Measurements from ENCODE around the gene KCNQ1OT1.

The KCNQ1OT1 gene

GRCh38 chr11:2667940-2668339 lies 31.9 kb downstream of the KCNQ1OT1 start:
- peaks cover 0 to 35% (median 19%) of the 10 kb centered on the region in 5 donors for H3K36me3 ChIP-seq (ENCODE audit: control insufficient read depth in 5 of 5, insufficient read depth in 5 of 5, low read length in 5 of 5)
- peaks cover 0 to 6% (median 0%) of the 10 kb centered on the region in 5 donors for H3K9me3 ChIP-seq (ENCODE audit: control insufficient read depth in 5 of 5, low read length in 5 of 5)
- no peaks in the 10 kb centered on the region for H3K27me3 ChIP-seq (ENCODE audit: control insufficient read depth in 5 of 5, insufficient read depth in 4 of 5, low read length in 5 of 5)
- no peak overlapping the region for H3K9ac ChIP-seq (ENCODE audit: low read length in 5 of 5)
- H3K4me1 ChIP-seq (ENCODE audit: control insufficient read depth in 5 of 5, insufficient read depth in 5 of 5, low read length in 5 of 5) = peaks cover 6 to 27% (median 18%) of the 10 kb centered on the region in 5 donors
- no peak overlapping the region for H3K27ac ChIP-seq (ENCODE audit: low read depth, low read length)
- H3K4me3 ChIP-seq (ENCODE audit: low read depth in 1 of 5, low read length in 5 of 5) = no peak overlapping the region

GRCh38 chr11:2666828-2667570 lies 32.8 kb downstream of the KCNQ1OT1 start:
- peaks cover 0 to 11% (median 2%) of the 10 kb centered on the region in 5 donors for H3K9me3 ChIP-seq (ENCODE audit: control insufficient read depth in 5 of 5, low read length in 5 of 5)
- peaks cover 0 to 34% (median 20%) of the 10 kb centered on the region in 5 donors for H3K36me3 ChIP-seq (ENCODE audit: control insufficient read depth in 5 of 5, insufficient read depth in 5 of 5, low read length in 5 of 5)
- H3K9ac ChIP-seq (ENCODE audit: low read length in 5 of 5) = no peak overlapping the region
- no peak overlapping the region for H3K27ac ChIP-seq (ENCODE audit: low read depth, low read length)
- no peak overlapping the region for H3K4me3 ChIP-seq (ENCODE audit: low read depth in 1 of 5, low read length in 5 of 5)
- peaks cover 6 to 27% (median 18%) of the 10 kb centered on the region in 5 donors for H3K4me1 ChIP-seq (ENCODE audit: control insufficient read depth in 5 of 5, insufficient read depth in 5 of 5, low read length in 5 of 5)
- no peaks in the 10 kb centered on the region for H3K27me3 ChIP-seq (ENCODE audit: control insufficient read depth in 5 of 5, insufficient read depth in 4 of 5, low read length in 5 of 5)

GRCh38 chr11:2666401-2666741 lies 33.4 kb downstream of the KCNQ1OT1 start:
- H3K27me3 ChIP-seq (ENCODE audit: control insufficient read depth in 5 of 5, insufficient read depth in 4 of 5, low read length in 5 of 5) = no peaks in the 10 kb centered on the region
- H3K36me3 ChIP-seq (ENCODE audit: control insufficient read depth in 5 of 5, insufficient read depth in 5 of 5, low read length in 5 of 5) = peaks cover 0 to 34% (median 22%) of the 10 kb centered on the region in 5 donors
- no peak overlapping the region for H3K27ac ChIP-seq (ENCODE audit: low read depth, low read length)
- no peak overlapping the region for H3K4me3 ChIP-seq (ENCODE audit: low read depth in 1 of 5, low read length in 5 of 5)
- H3K4me1 ChIP-seq (ENCODE audit: control insufficient read depth in 5 of 5, insufficient read depth in 5 of 5, low read length in 5 of 5) = peaks cover 6 to 27% (median 18%) of the 10 kb centered on the region in 5 donors
- H3K9ac ChIP-seq (ENCODE audit: low read length in 5 of 5) = no peak overlapping the region
- H3K9me3 ChIP-seq (ENCODE audit: control insufficient read depth in 5 of 5, low read length in 5 of 5) = peaks cover under 1 to 18% (median 7%) of the 10 kb centered on the region in 5 donors

GRCh38 chr11:2665526-2666400 lies 34.0 kb downstream of the KCNQ1OT1 start:
- Histone ChIP-seq H3K9me3 (ENCODE audit: control insufficient read depth in 5 of 5, low read length in 5 of 5) (peaks cover 3 to 24% (median 13%) of the 10 kb centered on the region in 5 donors), H3K27ac (ENCODE audit: low read depth, low read length) (no peak overlapping the region), H3K4me3 (ENCODE audit: low read depth in 1 of 5, low read length in 5 of 5) (no peak overlapping the region), H3K9ac (ENCODE audit: low read length in 5 of 5) (no peak overlapping the region), H3K36me3 (ENCODE audit: control insufficient read depth in 5 of 5, insufficient read depth in 5 of 5, low read length in 5 of 5) (peaks cover 0 to 34% (median 20%) of the 10 kb centered on the region in 5 donors), H3K4me1 (ENCODE audit: control insufficient read depth in 5 of 5, insufficient read depth in 5 of 5, low read length in 5 of 5) (peaks cover 6 to 25% (median 16%) of the 10 kb centered on the region in 5 donors), H3K27me3 (ENCODE audit: control insufficient read depth in 5 of 5, insufficient read depth in 4 of 5, low read length in 5 of 5) (no peaks in the 10 kb centered on the region)

- Histone ChIP-seq H3K9me3 (ENCODE audit: control insufficient read depth in 5 of 5, low read length in 5 of 5) (peaks cover 10 to 29% (median 21%) of the 10 kb centered on the region in 5 donors), H3K27me3 (ENCODE audit: control insufficient read depth in 5 of 5, insufficient read depth in 4 of 5, low read length in 5 of 5) (no peaks in the 10 kb centered on the region), H3K9ac (ENCODE audit: low read length in 5 of 5) (no peak overlapping the region), H3K27ac (ENCODE audit: low read depth, low read length) (no peak overlapping the region), H3K36me3 (ENCODE audit: control insufficient read depth in 5 of 5, insufficient read depth in 5 of 5, low read length in 5 of 5) (peaks cover 0 to 32% (median 19%) of the 10 kb centered on the region in 5 donors), H3K4me1 (ENCODE audit: control insufficient read depth in 5 of 5, insufficient read depth in 5 of 5, low read length in 5 of 5) (peaks cover 5 to 17% (median 11%) of the 10 kb centered on the region in 5 donors), H3K4me3 (ENCODE audit: low read depth in 1 of 5, low read length in 5 of 5) (no peak overlapping the region)
These were observed 34.8 kb downstream of the KCNQ1OT1 start for GRCh38 chr11:2664791-2665525.

- Histone ChIP-seq H3K4me3 (ENCODE audit: low read depth in 1 of 5, low read length in 5 of 5) (no peak overlapping the region), H3K27me3 (ENCODE audit: control insufficient read depth in 5 of 5, insufficient read depth in 4 of 5, low read length in 5 of 5) (no peaks in the 10 kb centered on the region), H3K9me3 (ENCODE audit: control insufficient read depth in 5 of 5, low read length in 5 of 5) (peaks cover 10 to 29% (median 25%) of the 10 kb centered on the region in 5 donors), H3K4me1 (ENCODE audit: control insufficient read depth in 5 of 5, insufficient read depth in 5 of 5, low read length in 5 of 5) (peaks cover 5 to 16% (median 11%) of the 10 kb centered on the region in 5 donors), H3K9ac (ENCODE audit: low read length in 5 of 5) (no peak overlapping the region), H3K27ac (ENCODE audit: low read depth, low read length) (no peak overlapping the region), H3K36me3 (ENCODE audit: control insufficient read depth in 5 of 5, insufficient read depth in 5 of 5, low read length in 5 of 5) (peaks cover 0 to 30% (median 19%) of the 10 kb centered on the region in 5 donors)
These were observed 35.4 kb downstream of the KCNQ1OT1 start for GRCh38 chr11:2664376-2664775.

- Histone ChIP-seq H3K4me3 (ENCODE audit: low read depth in 1 of 5, low read length in 5 of 5) (no peak overlapping the region), H3K27ac (ENCODE audit: low read depth, low read length) (no peak overlapping the region), H3K9me3 (ENCODE audit: control insufficient read depth in 5 of 5, low read length in 5 of 5) (peaks cover 10 to 32% (median 28%) of the 10 kb centered on the region in 5 donors), H3K4me1 (ENCODE audit: control insufficient read depth in 5 of 5, insufficient read depth in 5 of 5, low read length in 5 of 5) (peaks cover 5 to 16% (median 11%) of the 10 kb centered on the region in 5 donors), H3K36me3 (ENCODE audit: control insufficient read depth in 5 of 5, insufficient read depth in 5 of 5, low read length in 5 of 5) (peaks cover 0 to 30% (median 15%) of the 10 kb centered on the region in 5 donors), H3K9ac (ENCODE audit: low read length in 5 of 5) (no peak overlapping the region), H3K27me3 (ENCODE audit: control insufficient read depth in 5 of 5, insufficient read depth in 4 of 5, low read length in 5 of 5) (no peaks in the 10 kb centered on the region)
These were observed 35.9 kb downstream of the KCNQ1OT1 start for GRCh38 chr11:2663915-2664314.

- H3K9ac ChIP-seq (ENCODE audit: low read length in 5 of 5) = no peak overlapping the region
- no peak overlapping the region for H3K4me3 ChIP-seq (ENCODE audit: low read depth in 1 of 5, low read length in 5 of 5)
- peaks cover 2 to 30% (median 14%) of the 10 kb centered on the region in 5 donors for H3K36me3 ChIP-seq (ENCODE audit: control insufficient read depth in 5 of 5, insufficient read depth in 5 of 5, low read length in 5 of 5)
- no peak overlapping the region for H3K27ac ChIP-seq (ENCODE audit: low read depth, low read length)
- peaks cover 5 to 16% (median 11%) of the 10 kb centered on the region in 5 donors for H3K4me1 ChIP-seq (ENCODE audit: control insufficient read depth in 5 of 5, insufficient read depth in 5 of 5, low read length in 5 of 5)
- H3K9me3 ChIP-seq (ENCODE audit: control insufficient read depth in 5 of 5, low read length in 5 of 5) = peaks cover 10 to 33% (median 32%) of the 10 kb centered on the region in 5 donors
- H3K27me3 ChIP-seq (ENCODE audit: control insufficient read depth in 5 of 5, insufficient read depth in 4 of 5, low read length in 5 of 5) = no peaks in the 10 kb centered on the region
These were observed 36.3 kb downstream of the KCNQ1OT1 start for GRCh38 chr11:2663506-2663905.

GRCh38 chr11:2662430-2663299 lies 37.1 kb downstream of the KCNQ1OT1 start:
- H3K27ac ChIP-seq (ENCODE audit: low read depth, low read length) = no peak overlapping the region
- peaks cover 11 to 40% (median 36%) of the 10 kb centered on the region in 5 donors for H3K9me3 ChIP-seq (ENCODE audit: control insufficient read depth in 5 of 5, low read length in 5 of 5)
- peaks cover 5 to 16% (median 11%) of the 10 kb centered on the region in 5 donors for H3K4me1 ChIP-seq (ENCODE audit: control insufficient read depth in 5 of 5, insufficient read depth in 5 of 5, low read length in 5 of 5)
- no peaks in the 10 kb centered on the region for H3K27me3 ChIP-seq (ENCODE audit: control insufficient read depth in 5 of 5, insufficient read depth in 4 of 5, low read length in 5 of 5)
- peaks cover 2 to 26% (median 10%) of the 10 kb centered on the region in 5 donors for H3K36me3 ChIP-seq (ENCODE audit: control insufficient read depth in 5 of 5, insufficient read depth in 5 of 5, low read length in 5 of 5)
- H3K4me3 ChIP-seq (ENCODE audit: low read depth in 1 of 5, low read length in 5 of 5) = no peak overlapping the region
- H3K9ac ChIP-seq (ENCODE audit: low read length in 5 of 5) = no peak overlapping the region

All from subcutaneous abdominal adipose tissue (tissue), 5 donors.